COLO829 (cell line): ENCODE measurements around the gene ELOA2.
"Not testable (repeated sequence)": the region's sequence is repeated elsewhere in the genome, so short reads cannot be mapped to it uniquely, and the experiment has no call there.

Experiments
- DNase-seq: peaks from one replicate; pipeline ENCODE4 v3.0.0; 2012; ENCODE audit warnings: low spot score

ELOA2 gene, protein sequence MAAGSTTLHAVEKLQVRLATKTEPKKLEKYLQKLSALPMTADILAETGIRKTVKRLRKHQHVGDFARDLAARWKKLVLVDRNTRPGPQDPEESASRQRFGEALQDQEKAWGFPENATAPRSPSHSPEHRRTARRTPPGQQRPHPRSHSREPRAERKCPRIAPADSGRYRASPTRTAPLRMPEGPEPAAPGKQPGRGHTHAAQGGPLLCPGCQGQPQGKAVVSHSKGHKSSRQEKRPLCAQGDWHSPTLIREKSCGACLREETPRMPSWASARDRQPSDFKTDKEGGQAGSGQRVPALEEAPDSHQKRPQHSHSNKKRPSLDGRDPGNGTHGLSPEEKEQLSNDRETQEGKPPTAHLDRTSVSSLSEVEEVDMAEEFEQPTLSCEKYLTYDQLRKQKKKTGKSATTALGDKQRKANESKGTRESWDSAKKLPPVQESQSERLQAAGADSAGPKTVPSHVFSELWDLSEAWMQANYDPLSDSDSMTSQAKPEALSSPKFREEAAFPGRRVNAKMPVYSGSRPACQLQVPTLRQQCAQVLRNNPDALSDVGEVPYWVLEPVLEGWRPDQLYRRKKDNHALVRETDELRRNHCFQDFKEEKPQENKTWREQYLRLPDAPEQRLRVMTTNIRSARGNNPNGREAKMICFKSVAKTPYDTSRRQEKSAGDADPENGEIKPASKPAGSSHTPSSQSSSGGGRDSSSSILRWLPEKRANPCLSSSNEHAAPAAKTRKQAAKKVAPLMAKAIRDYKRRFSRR

DNA sequence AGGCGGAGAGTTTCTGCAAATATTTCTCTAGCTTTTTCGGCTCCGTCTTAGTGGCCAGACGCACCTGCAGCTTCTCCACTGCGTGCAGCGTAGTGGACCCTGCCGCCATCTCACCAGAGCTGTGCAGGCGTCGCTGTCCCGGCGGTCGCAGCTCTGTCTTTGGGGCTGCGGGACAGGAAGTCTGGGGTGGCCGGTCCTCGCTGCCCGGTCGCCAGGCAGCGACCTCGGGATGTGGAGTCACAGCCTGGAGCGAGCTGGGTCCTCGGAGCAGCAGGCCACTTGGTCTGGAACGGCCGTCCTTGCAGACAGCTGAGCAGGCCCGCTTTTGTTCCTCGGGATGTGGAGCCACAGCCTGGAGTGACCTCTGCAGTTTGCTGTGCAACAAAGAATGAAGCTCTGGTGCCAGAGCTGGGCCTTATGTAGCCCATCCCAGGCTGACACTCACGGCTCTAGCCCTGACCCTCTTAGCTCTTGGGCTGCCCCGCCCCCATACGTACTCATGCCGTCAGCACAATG is at the start of gene ELOA2:
ELOA2 (minus strand) TSS at position 466 of the 516 bp plus-strand sequence; CDS start at position 109, 357 bp downstream.
- no peak for DNase-seq

DNA sequence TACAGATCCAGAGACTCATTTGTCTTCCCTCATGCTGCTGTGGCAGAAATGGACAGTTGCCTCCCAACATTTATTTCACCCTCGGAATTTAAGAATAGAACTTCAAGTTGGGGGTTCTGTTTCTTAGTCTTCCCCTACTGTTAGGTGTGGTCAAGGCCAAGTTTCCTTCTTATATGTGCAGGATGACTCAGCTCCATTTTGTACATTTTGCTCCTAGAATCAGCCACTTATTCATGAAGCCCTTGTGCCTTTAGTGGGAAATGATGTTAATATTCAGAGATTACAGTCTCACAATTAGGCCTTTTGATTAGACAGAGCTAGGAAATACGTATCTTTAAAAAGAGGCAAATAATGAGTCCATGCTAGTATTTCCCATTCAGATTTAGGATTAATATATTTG is 46.2 kb upstream of the ELOA2 start:
- no peak for DNase-seq

DNA sequence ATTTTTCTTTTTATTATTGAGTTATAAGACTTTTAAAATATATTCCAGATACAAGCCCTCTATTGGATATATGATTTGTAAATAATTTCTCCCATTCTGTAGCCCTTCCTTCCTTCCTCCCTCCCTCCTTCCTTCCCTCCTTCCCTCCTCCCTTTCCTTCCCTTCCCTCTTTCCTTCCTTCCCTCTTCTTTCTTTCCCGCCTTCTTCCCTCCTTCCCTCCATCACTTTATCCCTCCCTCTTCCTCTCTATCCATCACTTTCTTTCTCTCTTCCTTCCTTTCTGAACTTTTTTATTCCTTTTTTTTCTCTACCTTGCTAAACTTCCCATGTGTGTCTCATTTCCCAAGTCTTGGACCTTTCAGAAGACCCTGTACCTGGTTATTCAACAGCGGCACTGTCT is 45.5 kb upstream of the ELOA2 start:
- DNase-seq: no peak

DNA sequence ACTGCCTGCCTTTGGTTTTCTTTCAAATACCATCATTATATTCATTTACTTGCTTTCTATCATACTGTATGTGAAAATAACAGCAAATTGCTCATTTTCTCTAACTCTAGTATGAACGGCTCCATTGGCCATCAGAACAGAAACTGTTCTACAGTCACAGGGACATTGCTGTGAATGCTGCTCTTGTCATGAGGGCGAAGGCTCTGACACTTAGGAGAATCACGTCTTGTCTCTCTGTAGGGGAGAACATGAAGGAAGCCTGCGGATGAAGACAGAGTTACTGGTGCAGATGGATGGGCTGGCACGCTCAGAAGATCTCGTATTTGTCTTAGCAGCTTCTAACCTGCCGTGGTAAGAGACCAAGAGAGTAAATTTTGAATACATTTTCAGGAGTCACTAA is 41.7 kb upstream of the ELOA2 start:
- no peak for DNase-seq

DNA sequence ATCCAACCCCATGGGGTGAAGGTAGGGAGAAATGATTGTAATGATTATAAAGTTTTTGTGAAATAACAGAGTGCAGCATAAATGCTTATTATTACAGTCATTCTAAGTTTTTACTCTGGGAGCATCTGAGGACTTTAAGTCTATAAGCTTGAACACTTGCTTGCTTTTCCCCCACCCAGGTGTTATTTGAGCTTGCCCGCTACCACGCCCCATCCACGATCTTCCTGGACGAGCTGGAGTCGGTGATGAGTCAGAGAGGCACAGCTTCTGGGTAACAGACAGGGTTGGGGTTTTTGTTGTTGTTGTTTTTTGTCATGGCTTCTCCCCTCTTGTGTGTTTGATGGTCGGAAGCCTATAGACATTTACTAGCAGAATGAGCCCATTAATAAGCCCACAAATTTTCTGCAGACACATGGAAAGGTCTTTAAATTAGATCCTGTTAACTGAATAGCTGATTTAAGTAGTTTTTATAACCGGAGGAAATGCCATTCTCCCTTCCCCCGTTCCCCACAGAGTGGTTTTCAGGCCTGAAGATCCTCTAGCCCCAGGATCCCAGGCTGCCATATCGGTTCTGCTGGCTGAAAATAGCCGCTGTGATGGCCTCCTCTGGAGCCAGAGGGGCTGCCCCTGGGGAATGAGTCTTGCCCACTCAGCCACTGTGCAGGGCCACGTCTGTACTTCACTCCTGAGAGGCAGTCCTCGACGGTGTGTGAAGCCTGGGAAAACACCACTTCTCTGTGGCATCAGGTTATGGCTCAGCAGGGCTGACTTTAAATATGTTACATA is 39.9 kb upstream of the ELOA2 start:
- DNase-seq: no peak

DNA sequence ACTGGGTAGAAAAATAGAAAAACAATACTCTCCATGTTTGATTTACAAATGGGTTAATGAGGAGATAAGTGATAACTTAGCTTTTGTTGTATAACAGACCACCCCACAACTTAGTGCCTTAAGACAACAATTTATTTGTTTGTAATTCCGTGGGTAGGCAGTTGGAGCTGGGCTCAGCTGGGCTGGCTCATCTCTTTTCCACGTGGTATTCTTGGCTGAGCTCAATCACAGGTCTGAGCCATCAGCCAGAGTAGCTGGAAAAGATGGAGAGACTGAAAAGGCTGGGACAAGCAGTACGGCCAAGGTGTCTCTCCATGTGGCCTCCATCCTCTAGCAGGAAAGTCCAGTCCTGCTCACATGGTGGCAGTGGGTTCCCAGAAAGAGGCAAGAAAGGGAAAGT is 32.2 kb upstream of the ELOA2 start:
- DNase-seq: no peak

DNA sequence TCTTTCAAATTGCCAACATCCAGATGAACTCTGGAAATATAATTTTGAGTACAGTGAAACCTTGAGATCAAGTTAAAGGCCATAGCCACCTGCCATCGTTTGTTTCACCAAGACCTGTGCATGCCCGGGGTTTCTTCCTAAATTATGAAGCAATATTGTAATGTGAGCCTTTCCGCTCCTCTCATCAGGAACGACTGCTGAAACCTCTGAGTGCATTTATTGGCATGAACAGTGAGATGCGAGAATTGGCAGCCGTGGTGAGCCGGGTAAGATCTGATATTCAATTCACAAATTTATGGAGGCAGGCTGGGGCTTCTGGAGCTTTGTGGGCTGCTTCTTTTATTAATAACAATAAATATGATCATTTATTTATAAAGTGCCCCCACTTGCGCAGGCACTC is 27.7 kb upstream of the ELOA2 start:
- no peak for DNase-seq

DNA sequence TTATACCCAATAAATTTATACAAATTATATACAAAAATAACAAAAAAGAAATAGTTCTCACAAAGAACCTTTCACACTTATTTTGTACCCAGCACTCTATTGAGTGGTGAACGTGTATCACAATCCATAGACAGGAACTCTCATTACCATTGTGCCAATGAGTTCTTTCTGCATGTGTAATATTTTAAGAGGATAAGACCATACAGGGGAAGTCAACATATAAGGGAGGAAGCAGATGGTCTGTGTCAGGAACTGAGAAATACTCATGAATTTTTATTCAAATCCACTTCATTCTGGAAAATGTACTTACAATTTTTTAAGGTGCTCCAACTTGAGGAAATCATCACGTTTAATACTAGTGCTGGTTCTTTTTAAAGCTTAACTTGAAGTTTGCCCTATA is 27.1 kb upstream of the ELOA2 start:
- no peak for DNase-seq

DNA sequence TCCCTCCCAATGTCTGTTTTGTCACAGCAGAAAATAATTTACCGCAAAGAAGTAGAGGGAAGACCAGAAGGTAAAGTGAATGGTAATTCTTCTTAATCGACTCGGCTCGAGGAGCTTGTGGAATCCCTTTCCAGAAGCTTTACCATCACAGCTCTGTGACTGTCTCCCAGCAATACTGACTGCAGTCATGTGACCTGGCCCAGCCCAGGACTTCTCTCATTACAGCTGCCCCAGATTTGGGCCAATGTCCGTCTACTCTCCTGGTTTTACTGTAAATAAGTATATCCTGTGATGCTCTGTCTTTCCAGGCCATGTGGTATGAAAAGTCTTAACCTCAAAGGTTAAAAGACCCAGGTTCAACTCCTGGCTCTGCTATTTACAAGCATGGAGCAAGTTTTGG is 18.9 kb upstream of the ELOA2 start:
- DNase-seq: no peak

DNA sequence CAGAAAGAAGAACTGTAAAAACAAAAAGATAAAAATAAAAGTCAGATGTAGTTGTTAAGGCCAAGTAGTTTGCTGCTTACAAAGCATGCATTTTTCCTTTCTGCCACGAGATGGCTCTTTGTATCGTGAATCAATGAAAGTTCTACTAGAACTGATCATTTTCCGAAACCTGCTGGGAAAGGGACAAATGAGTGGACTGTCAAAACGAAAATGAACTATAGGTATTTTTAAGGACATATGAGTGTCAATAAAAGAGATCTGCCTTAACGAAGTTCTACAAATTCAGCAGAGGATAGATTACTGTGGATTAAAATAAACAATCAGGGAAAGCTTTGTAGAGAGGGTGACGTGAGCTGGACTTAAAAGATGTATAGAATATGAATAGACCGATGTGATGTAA is 15.0 kb upstream of the ELOA2 start:
- DNase-seq: peak; percentile 11

DNA sequence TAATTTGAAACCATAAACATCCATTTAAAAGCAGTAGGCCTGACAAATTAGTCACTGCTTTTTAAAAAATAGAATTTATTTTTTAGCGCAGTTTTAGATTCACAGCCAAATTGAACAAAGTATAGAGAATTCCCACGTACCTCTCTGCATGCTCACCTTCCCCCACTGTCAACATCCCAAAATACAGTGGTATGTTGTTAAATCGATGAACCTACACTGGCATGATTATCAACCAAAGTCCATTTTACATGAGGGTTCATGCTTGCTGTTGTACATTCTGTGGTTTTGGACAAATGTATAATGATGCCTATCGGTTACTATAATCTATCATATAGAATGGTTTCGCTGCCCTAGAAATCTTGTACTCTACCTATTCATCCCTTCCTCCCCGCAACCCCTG is 5.6 kb upstream of the ELOA2 start:
- DNase-seq: no peak

DNA sequence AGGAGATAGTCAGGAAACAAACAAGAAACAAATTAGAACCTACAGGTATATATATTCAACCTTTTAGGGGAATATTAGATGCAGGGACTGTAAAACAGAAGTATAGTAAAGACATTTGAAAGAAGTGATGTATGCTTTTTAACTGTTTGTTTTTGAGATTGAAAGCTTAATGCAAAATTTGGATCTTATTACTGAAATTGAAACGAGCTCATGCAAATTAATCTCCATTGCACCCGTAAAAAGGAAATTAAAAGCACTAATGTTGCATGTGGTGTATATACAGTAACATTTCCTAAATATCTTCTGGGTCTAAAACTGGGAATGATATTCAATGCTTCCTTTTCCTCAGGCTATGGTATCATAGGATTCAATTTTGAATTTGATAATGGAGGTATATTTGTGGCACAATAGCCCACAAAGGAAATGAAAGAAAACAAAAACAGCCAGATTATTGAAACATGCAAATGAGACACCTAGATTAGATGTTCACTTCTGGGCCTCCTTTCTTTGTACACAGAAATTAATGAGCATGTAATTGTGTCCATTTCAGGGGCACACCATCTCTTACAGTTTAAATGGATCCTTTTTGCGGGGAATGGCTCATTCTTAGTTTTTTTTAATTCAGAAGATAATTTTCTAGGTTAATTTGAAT is 1.6 kb upstream of the ELOA2 start:
- DNase-seq: no peak

DNA sequence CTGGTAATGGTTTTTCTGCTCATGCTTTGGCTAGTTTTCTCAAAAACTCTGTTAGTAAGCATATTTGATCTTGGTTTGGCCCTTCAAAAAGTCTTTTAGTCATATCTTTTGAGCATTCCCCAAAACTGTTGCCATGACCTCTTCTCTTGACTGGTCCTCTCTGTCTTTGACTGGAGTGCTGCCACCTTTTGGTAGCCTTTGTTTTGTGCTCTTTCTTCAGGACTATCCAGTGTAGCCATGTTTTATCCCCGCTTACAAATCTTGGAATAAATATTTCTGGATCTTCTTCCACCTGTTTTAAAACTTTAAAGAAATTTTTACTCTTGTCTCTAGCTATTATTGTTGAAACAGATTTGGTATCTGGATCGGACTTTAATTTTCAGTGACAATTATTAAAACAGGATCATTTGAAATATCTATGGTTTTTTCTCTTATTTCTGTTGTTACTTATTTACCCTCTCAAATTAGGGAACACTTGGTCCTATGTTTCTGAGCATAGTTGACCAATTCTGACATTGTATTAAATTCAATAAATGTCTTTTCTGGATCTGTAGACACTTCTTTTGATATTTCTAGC is 965 bp upstream of the ELOA2 start:
- DNase-seq: peak; percentile 26

DNA sequence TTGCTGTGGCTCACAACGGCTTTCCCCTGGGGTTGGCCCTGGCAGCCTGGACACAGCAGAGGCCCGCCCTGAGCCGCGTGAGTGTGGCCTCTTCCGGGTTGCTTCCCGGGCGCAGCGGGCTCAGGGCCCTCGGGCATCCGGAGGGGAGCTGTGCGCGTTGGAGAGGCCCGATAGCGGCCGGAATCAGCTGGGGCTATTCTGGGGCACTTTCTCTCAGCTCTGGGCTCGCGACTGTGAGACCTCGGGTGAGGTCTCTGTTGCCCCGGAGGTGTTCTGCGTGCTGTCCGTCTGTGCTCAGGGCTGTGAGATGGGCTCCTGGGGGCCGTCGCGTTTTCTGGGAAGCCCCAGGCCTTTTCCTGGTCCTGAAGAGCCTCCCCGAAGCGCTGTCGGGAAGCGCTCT is 830 bp downstream of the ELOA2 start:
- DNase-seq: not testable (repeated sequence)

DNA sequence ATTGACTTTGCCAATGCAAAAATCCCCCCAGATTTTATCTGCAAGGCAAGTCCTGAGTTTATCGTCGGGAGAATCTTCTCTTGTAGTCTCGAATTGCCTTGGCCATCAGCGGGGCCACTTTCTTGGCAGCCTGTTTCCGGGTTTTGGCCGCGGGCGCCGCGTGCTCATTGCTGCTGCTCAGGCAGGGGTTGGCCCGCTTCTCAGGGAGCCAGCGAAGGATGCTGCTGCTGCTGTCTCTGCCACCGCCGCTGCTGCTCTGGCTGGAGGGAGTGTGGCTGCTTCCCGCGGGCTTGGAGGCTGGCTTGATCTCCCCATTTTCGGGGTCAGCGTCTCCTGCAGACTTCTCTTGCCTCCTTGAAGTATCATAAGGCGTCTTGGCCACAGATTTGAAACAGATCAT is 2.5 kb downstream of the ELOA2 start:
- no peak for DNase-seq

DNA sequence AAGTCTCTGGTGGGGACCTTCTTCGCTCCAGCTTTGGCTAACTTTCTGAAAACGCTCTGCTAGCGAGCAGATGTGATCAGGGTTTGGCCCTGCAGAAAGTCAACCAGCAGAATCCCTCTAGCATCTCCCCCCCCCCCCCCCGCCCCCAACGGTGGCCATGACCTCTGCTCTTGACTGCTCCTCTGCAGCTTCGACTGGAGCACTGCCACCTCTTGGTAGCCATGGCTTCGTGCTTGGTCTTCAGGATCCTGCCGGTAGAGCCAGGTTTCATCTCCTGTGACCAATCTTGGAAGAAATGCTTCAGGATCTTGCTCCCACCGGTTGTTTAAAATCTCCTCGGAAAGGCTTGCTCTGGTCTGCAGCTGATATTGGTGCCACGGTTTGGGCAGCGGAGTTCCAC is 4.5 kb downstream of the ELOA2 start:
- not testable (repeated sequence) for DNase-seq

DNA sequence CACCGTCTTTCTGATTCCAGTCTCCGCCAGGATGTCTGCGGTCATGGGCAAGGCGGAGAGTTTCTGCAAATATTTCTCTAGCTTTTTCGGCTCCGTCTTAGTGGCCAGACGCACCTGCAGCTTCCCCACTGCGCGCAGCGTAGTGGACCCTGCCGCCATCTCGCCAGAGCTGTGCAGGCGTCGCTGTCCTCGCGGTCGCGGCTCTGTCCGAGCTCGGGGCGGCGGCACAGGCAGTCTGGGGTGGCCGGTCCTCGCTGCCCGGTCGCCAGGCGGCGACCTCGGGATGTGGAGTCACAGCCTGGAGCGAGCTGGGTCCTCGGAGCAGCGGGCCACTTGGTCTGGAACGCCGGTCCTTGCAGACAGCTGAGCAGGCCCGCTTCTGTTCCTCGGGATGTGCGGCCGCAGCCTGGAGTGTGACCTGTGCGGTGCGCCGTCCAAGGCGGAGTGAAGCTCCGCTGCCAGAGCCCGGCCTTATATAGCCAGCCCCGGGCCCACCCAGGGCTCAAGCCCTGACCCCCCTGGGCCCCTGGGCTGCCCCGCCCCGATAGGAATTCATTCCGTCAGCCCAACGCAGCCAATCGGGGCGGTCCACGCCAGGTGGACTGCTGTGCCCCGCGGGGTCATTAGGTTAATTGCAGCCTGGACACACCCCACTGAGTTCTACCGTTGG is 5.6 kb downstream of the ELOA2 start:
- DNase-seq: not testable (repeated sequence)

DNA sequence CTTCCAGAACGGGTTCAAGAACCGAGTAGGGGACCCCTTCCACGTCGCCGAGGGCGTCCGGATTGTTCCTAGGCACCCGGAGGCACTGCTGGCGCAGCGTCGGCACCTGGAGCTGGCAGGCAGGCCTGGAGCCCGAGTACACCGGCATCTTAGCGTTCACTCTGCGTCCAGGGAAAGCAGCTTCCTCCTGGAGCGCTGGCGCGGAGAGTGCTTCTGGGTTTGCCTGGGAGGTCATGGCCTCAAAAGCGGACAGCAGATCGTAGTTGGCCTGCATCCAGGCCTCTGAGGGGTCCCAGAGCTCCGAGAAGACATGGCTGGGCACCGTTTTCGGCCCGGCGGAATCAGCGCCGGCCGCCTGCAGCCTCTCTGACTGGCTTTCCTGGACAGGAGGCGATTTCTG is 6.7 kb downstream of the ELOA2 start:
- not testable (repeated sequence) for DNase-seq

DNA sequence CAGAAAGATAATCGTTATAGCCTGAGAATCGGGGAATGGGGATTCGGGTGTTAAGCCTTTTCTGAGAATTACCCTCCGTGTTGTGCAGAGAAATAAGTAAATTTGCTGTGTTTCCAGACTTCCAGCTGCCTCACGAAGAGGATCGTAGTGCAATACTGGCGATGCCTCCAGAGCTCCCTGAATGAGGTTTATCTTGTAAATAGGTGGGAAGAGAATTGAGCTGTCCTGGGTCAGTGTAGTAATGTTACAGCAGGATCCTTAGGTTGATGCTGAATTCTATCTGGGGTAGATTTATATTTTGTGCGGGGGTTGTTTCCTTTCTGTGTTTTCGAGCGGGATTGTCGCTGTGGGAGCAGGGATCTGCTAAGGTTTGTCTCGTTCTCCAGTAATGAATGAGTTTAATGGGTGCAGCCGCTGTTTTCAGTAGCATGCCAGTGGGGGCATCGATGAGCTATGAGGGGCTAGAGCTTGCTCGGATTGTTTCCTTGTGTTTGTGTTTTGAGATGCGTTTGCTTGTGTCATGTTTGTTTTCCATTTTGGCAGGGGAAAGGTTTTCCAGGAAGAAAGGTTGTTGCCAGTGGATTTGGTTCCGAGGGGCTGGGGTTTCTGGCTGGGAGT is 9.8 kb downstream of the ELOA2 start:
- DNase-seq: not testable (repeated sequence)

DNA sequence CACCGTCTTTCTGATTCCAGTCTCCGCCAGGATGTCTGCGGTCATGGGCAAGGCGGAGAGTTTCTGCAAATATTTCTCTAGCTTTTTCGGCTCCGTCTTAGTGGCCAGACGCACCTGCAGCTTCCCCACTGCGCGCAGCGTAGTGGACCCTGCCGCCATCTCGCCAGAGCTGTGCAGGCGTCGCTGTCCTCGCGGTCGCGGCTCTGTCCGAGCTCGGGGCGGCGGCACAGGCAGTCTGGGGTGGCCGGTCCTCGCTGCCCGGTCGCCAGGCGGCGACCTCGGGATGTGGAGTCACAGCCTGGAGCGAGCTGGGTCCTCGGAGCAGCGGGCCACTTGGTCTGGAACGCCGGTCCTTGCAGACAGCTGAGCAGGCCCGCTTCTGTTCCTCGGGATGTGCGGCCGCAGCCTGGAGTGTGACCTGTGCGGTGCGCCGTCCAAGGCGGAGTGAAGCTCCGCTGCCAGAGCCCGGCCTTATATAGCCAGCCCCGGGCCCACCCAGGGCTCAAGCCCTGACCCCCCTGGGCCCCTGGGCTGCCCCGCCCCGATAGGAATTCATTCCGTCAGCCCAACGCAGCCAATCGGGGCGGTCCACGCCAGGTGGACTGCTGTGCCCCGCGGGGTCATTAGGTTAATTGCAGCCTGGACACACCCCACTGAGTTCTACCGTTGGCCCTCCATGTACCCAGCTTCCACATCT is 11.5 kb downstream of the ELOA2 start:
- not testable (repeated sequence) for DNase-seq
